HepG2 (cell line): ENCODE data around the gene CGREF1. TPM values are rescaled to one million over a fixed set of nuclear protein-coding genes. Genes with fewer than 3 reads are reported as not detected.

Source experiments
- ARNTL ChIP-seq: sonication (generic); formaldehyde crosslinking; IDR thresholded peaks from 2 replicates; pipeline ENCODE4 v1.4.0; 2020; ENCODE audit warnings: mild to moderate bottlenecking, missing genetic modification reagents
- EHMT2 ChIP-seq: fragments of 200-600 bp; sonication (generic); IDR thresholded peaks from 2 replicates; pipeline ENCODE4 v1.7.0; 2017; ENCODE audit warnings: antibody characterized with exemption, low read depth, low read length, borderline replicate concordance
- FIP1L1 ChIP-seq: fragments of 200-400 bp; formaldehyde crosslinking; IDR thresholded peaks from 2 replicates; pipeline ENCODE4 v1.6.1; 2018; ENCODE audit warnings: low read depth, mild to moderate bottlenecking, low read length, moderate library complexity, borderline replicate concordance; ENCODE audit not compliant: insufficient read depth
- HOXA5 ChIP-seq: sonication (generic); formaldehyde crosslinking; IDR thresholded peaks from 2 replicates; pipeline ENCODE4 v1.4.0; 2020; ENCODE audit warnings: missing genetic modification reagents
- KDM5A ChIP-seq: fragments of 200-600 bp; sonication (generic); IDR thresholded peaks from 2 replicates; pipeline ENCODE4 v1.7.0; 2018; ENCODE audit warnings: antibody characterized with exemption, mild to moderate bottlenecking, low read length, borderline replicate concordance
- NFYB ChIP-seq: sonication (generic); formaldehyde crosslinking; IDR thresholded peaks from 2 replicates; pipeline ENCODE4 v1.4.0; 2020; ENCODE audit warnings: missing genetic modification reagents
- SP4 ChIP-seq: sonication (generic); formaldehyde crosslinking; IDR thresholded peaks from 2 replicates; pipeline ENCODE4 v1.8.1; 2023; ENCODE audit warnings: mild to moderate bottlenecking, missing genetic modification reagents
- TEAD2 ChIP-seq: sonication (generic); formaldehyde crosslinking; IDR thresholded peaks from 2 replicates; pipeline ENCODE4 v1.9.0; 2021; ENCODE audit warnings: missing genetic modification reagents
- ZBTB7B ChIP-seq: sonication (generic); formaldehyde crosslinking; IDR thresholded peaks from 2 replicates; pipeline ENCODE4 v1.4.0; 2020; ENCODE audit warnings: missing genetic modification reagents
- ZFP36 ChIP-seq: fragments of 150-350 bp; IDR thresholded peaks from 2 replicates; pipeline ENCODE4 v1.6.1; 2018; ENCODE audit warnings: borderline replicate concordance, low read length, low read depth; ENCODE audit not compliant: partially characterized antibody
- ZNF224 ChIP-seq: sonication (generic); formaldehyde crosslinking; IDR thresholded peaks from 2 replicates; pipeline ENCODE4 v1.5.0; 2020; ENCODE audit warnings: mild to moderate bottlenecking, missing genetic modification reagents
- ZNF333 ChIP-seq: sonication (generic); formaldehyde crosslinking; IDR thresholded peaks from 2 replicates; pipeline ENCODE4 v1.4.0; 2020; ENCODE audit warnings: mild to moderate bottlenecking, missing genetic modification reagents, borderline replicate concordance
- ZNF550 ChIP-seq: sonication (generic); formaldehyde crosslinking; IDR thresholded peaks from 2 replicates; pipeline ENCODE4 v1.4.0; 2020; ENCODE audit warnings: mild to moderate bottlenecking, missing genetic modification reagents, borderline replicate concordance
- ZNF7 ChIP-seq: IDR thresholded peaks from 2 replicates; pipeline ENCODE4 v1.6.1; 2016; ENCODE audit warnings: missing biosample characterization, missing genetic modification reagents
- polyA plus RNA-seq, 8 experiments: library from polyadenylated mRNA; depleted of rRNA in 3 of 8; stranded (reverse) in 7 of 8; unstranded in 1 of 8; fragments of >200 nt; fragmentation: Illumina TruSeq in 4 of 8; extraction: Trizol in 4 of 8; gene quantifications; 2 replicates each; pipeline versions ENCODE4 v1.2.1 to v1.2.3, GENCODE V29; 2011 to 2016; ENCODE audit warnings: low read depth in 4 of 8, missing spikeins in 1 of 8, mixed read lengths in 1 of 8; ENCODE audit not compliant: insufficient read depth in 1 of 8
- total RNA-seq, 5 experiments: library from RNA; depleted of rRNA; stranded (reverse); fragments of >200 nt; fragmentation: Illumina TruSeq; extraction: Trizol; gene quantifications; 2 replicates each; pipeline ENCODE4 v1.2.3, GENCODE V29; 2016; ENCODE audit warnings: low read depth in 1 of 5
- TF ChIP-seq, protein P1 (sequence below): sonication (generic); formaldehyde crosslinking; IDR thresholded peaks from 2 replicates; pipeline ENCODE4 v1.4.0; 2020; ENCODE audit warnings: missing genetic modification reagents
- TF ChIP-seq, protein P2 (sequence below): sonication (generic); formaldehyde crosslinking; IDR thresholded peaks from 2 replicates; pipeline ENCODE4 v1.8.1; 2023; ENCODE audit warnings: missing genetic modification reagents, inconsistent platforms, borderline replicate concordance
- TF ChIP-seq, protein P3 (sequence below): sonication (generic); formaldehyde crosslinking; IDR thresholded peaks from 2 replicates; pipeline ENCODE4 v1.8.1; 2023; ENCODE audit warnings: mild to moderate bottlenecking, missing genetic modification reagents
- TF ChIP-seq, protein P4 (sequence below): sonication (generic); formaldehyde crosslinking; conservative IDR thresholded peaks from 2 replicates; pipeline ENCODE4 v1.4.0; 2020; ENCODE audit warnings: mild to moderate bottlenecking, missing genetic modification reagents, moderate library complexity
- TF ChIP-seq, protein P5 (sequence below): sonication (generic); formaldehyde crosslinking; IDR thresholded peaks from 2 replicates; pipeline ENCODE4 v1.4.0; 2020; ENCODE audit warnings: mild to moderate bottlenecking, missing genetic modification reagents

Gene CGREF1
- total and polyA plus RNA-seq, 2 of the 13 experiments (the other 11 are each of a cell fraction or from before 2014, with no cell fraction given), result 13.9 to 23.4 TPM

DNA sequence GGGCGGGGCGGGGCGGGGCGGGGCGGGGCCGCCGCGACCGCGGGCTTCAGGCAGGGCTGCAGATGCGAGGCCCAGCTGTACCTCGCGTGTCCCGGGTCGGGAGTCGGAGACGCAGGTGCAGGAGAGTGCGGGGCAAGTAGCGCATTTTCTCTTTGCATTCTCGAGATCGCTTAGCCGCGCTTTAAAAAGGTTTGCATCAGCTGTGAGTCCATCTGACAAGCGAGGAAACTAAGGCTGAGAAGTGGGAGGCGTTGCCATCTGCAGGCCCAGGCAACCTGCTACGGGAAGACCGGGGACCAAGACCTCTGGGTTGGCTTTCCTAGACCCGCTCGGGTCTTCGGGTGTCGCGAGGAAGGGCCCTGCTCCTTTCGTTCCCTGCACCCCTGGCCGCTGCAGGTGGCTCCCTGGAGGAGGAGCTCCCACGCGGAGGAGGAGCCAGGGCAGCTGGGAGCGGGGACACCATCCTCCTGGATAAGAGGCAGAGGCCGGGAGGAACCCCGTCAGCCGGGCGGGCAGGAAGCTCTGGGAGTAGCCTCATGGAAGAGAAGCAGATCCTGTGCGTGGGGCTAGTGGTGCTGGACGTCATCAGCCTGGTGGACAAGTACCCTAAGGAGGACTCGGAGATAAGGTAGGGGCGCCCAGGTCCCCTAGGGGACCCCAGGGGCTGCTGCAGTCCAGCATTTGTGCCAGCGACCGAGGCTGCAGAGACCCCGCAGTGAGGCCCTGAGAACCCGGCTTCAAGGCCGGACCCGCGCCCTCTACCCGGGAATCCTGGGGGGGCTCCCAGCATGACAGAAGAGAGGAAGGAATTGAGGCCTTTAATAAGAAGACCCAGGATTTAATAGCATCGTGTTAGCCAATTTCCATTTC lies 32.0 kb downstream of the CGREF1 start, which contains the start of gene KHK (continued):
- TF ChIP-seq EHMT2, result no peak
- TF ChIP-seq ZFP36, result no peak
- TF ChIP-seq, protein P1, sequence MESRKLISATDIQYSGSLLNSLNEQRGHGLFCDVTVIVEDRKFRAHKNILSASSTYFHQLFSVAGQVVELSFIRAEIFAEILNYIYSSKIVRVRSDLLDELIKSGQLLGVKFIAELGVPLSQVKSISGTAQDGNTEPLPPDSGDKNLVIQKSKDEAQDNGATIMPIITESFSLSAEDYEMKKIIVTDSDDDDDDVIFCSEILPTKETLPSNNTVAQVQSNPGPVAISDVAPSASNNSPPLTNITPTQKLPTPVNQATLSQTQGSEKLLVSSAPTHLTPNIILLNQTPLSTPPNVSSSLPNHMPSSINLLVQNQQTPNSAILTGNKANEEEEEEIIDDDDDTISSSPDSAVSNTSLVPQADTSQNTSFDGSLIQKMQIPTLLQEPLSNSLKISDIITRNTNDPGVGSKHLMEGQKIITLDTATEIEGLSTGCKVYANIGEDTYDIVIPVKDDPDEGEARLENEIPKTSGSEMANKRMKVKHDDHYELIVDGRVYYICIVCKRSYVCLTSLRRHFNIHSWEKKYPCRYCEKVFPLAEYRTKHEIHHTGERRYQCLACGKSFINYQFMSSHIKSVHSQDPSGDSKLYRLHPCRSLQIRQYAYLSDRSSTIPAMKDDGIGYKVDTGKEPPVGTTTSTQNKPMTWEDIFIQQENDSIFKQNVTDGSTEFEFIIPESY, result no peak
- no peak for TF ChIP-seq FIP1L1
- peak; percentile 85 for TF ChIP-seq SP4 (CRISPR knock-in tag)
- peak; percentile 63; the same call in 1 of the 2 replicates for TF ChIP-seq KDM5A
- TF ChIP-seq ZNF333 (CRISPR knock-in tag), result peak; percentile 97
- no peak; the same call in 1 of the 2 replicates for TF ChIP-seq NFYB (CRISPR knock-in tag)
- TF ChIP-seq, protein P2, sequence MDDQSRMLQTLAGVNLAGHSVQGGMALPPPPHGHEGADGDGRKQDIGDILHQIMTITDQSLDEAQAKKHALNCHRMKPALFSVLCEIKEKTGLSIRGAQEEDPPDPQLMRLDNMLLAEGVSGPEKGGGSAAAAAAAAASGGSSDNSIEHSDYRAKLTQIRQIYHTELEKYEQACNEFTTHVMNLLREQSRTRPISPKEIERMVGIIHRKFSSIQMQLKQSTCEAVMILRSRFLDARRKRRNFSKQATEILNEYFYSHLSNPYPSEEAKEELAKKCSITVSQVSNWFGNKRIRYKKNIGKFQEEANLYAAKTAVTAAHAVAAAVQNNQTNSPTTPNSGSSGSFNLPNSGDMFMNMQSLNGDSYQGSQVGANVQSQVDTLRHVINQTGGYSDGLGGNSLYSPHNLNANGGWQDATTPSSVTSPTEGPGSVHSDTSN (CRISPR knock-in tag), result peak; percentile 51; the same call in 1 of the 2 replicates
- TF ChIP-seq, protein P3, sequence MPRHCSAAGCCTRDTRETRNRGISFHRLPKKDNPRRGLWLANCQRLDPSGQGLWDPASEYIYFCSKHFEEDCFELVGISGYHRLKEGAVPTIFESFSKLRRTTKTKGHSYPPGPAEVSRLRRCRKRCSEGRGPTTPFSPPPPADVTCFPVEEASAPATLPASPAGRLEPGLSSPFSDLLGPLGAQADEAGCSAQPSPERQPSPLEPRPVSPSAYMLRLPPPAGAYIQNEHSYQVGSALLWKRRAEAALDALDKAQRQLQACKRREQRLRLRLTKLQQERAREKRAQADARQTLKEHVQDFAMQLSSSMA (CRISPR knock-in tag), result no peak
- TF ChIP-seq ARNTL, result peak; percentile 30
- no peak for TF ChIP-seq ZNF224 (CRISPR knock-in tag)
- TF ChIP-seq TEAD2, result no peak
- TF ChIP-seq, protein P4, sequence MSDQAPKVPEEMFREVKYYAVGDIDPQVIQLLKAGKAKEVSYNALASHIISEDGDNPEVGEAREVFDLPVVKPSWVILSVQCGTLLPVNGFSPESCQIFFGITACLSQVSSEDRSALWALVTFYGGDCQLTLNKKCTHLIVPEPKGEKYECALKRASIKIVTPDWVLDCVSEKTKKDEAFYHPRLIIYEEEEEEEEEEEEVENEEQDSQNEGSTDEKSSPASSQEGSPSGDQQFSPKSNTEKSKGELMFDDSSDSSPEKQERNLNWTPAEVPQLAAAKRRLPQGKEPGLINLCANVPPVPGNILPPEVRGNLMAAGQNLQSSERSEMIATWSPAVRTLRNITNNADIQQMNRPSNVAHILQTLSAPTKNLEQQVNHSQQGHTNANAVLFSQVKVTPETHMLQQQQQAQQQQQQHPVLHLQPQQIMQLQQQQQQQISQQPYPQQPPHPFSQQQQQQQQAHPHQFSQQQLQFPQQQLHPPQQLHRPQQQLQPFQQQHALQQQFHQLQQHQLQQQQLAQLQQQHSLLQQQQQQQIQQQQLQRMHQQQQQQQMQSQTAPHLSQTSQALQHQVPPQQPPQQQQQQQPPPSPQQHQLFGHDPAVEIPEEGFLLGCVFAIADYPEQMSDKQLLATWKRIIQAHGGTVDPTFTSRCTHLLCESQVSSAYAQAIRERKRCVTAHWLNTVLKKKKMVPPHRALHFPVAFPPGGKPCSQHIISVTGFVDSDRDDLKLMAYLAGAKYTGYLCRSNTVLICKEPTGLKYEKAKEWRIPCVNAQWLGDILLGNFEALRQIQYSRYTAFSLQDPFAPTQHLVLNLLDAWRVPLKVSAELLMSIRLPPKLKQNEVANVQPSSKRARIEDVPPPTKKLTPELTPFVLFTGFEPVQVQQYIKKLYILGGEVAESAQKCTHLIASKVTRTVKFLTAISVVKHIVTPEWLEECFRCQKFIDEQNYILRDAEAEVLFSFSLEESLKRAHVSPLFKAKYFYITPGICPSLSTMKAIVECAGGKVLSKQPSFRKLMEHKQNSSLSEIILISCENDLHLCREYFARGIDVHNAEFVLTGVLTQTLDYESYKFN (CRISPR knock-in tag), result peak; percentile 29; the same call in 1 of the 2 replicates
- TF ChIP-seq HOXA5, result no peak
- no peak for TF ChIP-seq ZNF7 (CRISPR knock-in tag)
- peak; percentile 34; the same call in 1 of the 2 replicates for TF ChIP-seq ZBTB7B (CRISPR knock-in tag)
- TF ChIP-seq, protein P5, sequence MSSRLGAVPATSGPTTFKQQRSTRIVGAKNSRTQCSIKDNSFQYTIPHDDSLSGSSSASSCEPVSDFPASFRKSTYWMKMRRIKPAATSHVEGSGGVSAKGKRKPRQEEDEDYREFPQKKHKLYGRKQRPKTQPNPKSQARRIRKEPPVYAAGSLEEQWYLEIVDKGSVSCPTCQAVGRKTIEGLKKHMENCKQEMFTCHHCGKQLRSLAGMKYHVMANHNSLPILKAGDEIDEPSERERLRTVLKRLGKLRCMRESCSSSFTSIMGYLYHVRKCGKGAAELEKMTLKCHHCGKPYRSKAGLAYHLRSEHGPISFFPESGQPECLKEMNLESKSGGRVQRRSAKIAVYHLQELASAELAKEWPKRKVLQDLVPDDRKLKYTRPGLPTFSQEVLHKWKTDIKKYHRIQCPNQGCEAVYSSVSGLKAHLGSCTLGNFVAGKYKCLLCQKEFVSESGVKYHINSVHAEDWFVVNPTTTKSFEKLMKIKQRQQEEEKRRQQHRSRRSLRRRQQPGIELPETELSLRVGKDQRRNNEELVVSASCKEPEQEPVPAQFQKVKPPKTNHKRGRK (CRISPR knock-in tag), result no peak
- TF ChIP-seq ZNF550 (CRISPR knock-in tag), result no peak
